Endothelial cell of umbilical vein (primary cell): Measurements from ENCODE around the gene UST. TPM values are rescaled to one million over a fixed set of nuclear protein-coding genes. Genes with fewer than 3 reads are reported as not detected.

ENCODE experiments used
- BruUV-seq: library from RNA; stranded (reverse); fragments of 400-500 nt; replicated peaks from 2 replicates; lab custom pipeline; 2021; lab: Mats Ljungman, UMichigan
- CTCF ChIA-PET: fragments of 300-600, 350-600 bp; sonication (Branson Sonifier 250); formaldehyde crosslinking; loops from one replicate; lab custom pipeline; 2021; ENCODE audit warnings: antibody characterized with exemption, inconsistent platforms; lab: Charles Lee
- POLR2A ChIA-PET: fragments of 300-600, 350-600 bp; sonication (Branson Sonifier 250); formaldehyde crosslinking; loops from one replicate; lab custom pipeline; 2021; ENCODE audit warnings: antibody characterized with exemption, inconsistent platforms; lab: Charles Lee
- DNase-seq: peaks from one replicate; pipeline ENCODE4 v3.0.0-alpha.2; 2011; ENCODE audit warnings: low read depth, low spot score
- FAIRE-seq: peaks from 2 replicates; lab custom pipeline; 2011; peaks lifted over from hg19 to GRCh38; lab: Jason Lieb, UNC
- H2AFZ ChIP-seq: 2 replicates; pipeline ENCODE4 v1.6.0; 2012; ENCODE audit warnings: low read depth, low read length, control low read depth, inconsistent platforms
- H3K27ac ChIP-seq: 2 replicates; pipeline ENCODE4 v1.5.1; 2011; ENCODE audit warnings: low read depth, mild to moderate bottlenecking, control low read depth, low read length, moderate library complexity; ENCODE audit not compliant: insufficient read depth
- H3K27me3 ChIP-seq, 2 experiments: 2 replicates each; pipeline versions ENCODE4 v1.6.0 to v1.6.1; 2011; ENCODE audit warnings: low read length in 2 of 2, mixed read lengths in 1 of 2; ENCODE audit not compliant: control insufficient read depth in 2 of 2, insufficient read depth in 2 of 2
- H3K36me3 ChIP-seq, 2 experiments: 2 replicates in 1 of 2; 3 replicates in 1 of 2; pipeline ENCODE4 v1.5.1; 2011; ENCODE audit warnings: low read length in 2 of 2, mild to moderate bottlenecking in 1 of 2, moderate library complexity in 1 of 2; ENCODE audit not compliant: control insufficient read depth in 2 of 2, insufficient read depth in 2 of 2; ENCODE audit errors: extremely low read depth in 1 of 2
- H3K4me1 ChIP-seq: 3 replicates; pipeline ENCODE4 v1.5.1; 2011; ENCODE audit warnings: mild to moderate bottlenecking, low read length; ENCODE audit not compliant: control insufficient read depth, insufficient read depth; ENCODE audit errors: extremely low read depth
- H3K4me2 ChIP-seq: 2 replicates; pipeline ENCODE4 v1.6.1; 2011; ENCODE audit warnings: low read length, control low read depth, mixed read lengths; ENCODE audit not compliant: insufficient read depth
- H3K4me3 ChIP-seq, 3 experiments: fragments of 200-600 bp in 1 of 3; sonication (generic), shearing (Covaris generic) in 1 of 3; replicated peaks in 1 of 3; 2 replicates each; pipeline ENCODE4 v1.5.1; 2011 to 2016; ENCODE audit warnings: control low read depth in 3 of 3, low read length in 3 of 3, mild to moderate bottlenecking in 2 of 3, inconsistent platforms in 1 of 3, low read depth in 1 of 3, moderate library complexity in 1 of 3; ENCODE audit not compliant: insufficient read depth in 1 of 3
- H3K79me2 ChIP-seq: 2 replicates; pipeline ENCODE4 v1.6.0; 2012; ENCODE audit warnings: low read length, inconsistent platforms; ENCODE audit not compliant: control insufficient read depth, insufficient read depth
- H3K9ac ChIP-seq: replicated peaks from 2 replicates; pipeline ENCODE3; 2011; ENCODE audit warnings: low read length, control low read depth; ENCODE audit not compliant: insufficient read depth; ENCODE audit errors: extremely low read depth
- H3K9me1 ChIP-seq: replicated peaks from 3 replicates; pipeline ENCODE4 v1.6.0; 2011; ENCODE audit warnings: mild to moderate bottlenecking, low read length; ENCODE audit not compliant: control insufficient read depth, insufficient read depth; ENCODE audit errors: extremely low read depth
- H3K9me3 ChIP-seq: replicated peaks from 2 replicates; pipeline ENCODE4 v1.5.1; 2012; ENCODE audit warnings: low read length, inconsistent platforms; ENCODE audit not compliant: control insufficient read depth, insufficient read depth
- H4K20me1 ChIP-seq: replicated peaks from 2 replicates; pipeline ENCODE3; 2011; ENCODE audit warnings: mild to moderate bottlenecking, low read length; ENCODE audit not compliant: control insufficient read depth, insufficient read depth; ENCODE audit errors: extremely low read depth
- EZH2 ChIP-seq: IDR thresholded peaks from 2 replicates; pipeline ENCODE4 v1.6.1; 2012; ENCODE audit warnings: borderline replicate concordance, low read depth, mild to moderate bottlenecking, moderate library complexity, low read length, inconsistent platforms; ENCODE audit not compliant: severe bottlenecking
- FOS ChIP-seq: IDR thresholded peaks from 2 replicates; pipeline ENCODE4 v1.6.1; 2011; ENCODE audit warnings: mild to moderate bottlenecking, low read length, moderate library complexity, borderline replicate concordance; ENCODE audit not compliant: insufficient read depth
- GATA2 ChIP-seq: IDR thresholded peaks from 2 replicates; pipeline ENCODE4 v1.7.0; 2011; ENCODE audit warnings: low read depth, mild to moderate bottlenecking, moderate library complexity, mixed read lengths, low read length; ENCODE audit not compliant: insufficient read length, insufficient read depth
- JUN ChIP-seq: IDR thresholded peaks from 2 replicates; pipeline ENCODE4 v1.6.1; 2011; ENCODE audit warnings: borderline replicate concordance, low read depth; ENCODE audit not compliant: insufficient read length, insufficient read depth
- MAX ChIP-seq: IDR thresholded peaks from 2 replicates; pipeline ENCODE4 v1.6.1; 2011; ENCODE audit not compliant: insufficient read depth, insufficient read length
- MYC ChIP-seq: IDR thresholded peaks from one replicate; pipeline ENCODE4 v1.6.1; 2011; ENCODE audit warnings: mild to moderate bottlenecking, low read depth, low read length
- POLR2A ChIP-seq: IDR thresholded peaks from 2 replicates; pipeline ENCODE4 v1.6.1; 2012; ENCODE audit warnings: low read depth, mild to moderate bottlenecking, control low read depth, low read length
- POLR2AphosphoS5 ChIP-seq: IDR thresholded peaks from 2 replicates; pipeline ENCODE4 v1.6.1; 2012; ENCODE audit warnings: low read depth, mild to moderate bottlenecking, control low read depth, low read length, moderate library complexity; ENCODE audit not compliant: insufficient read depth
- dilution Hi-C: fragments of 300-500 bp; cut with MboI; formaldehyde crosslinking; loops from one replicate; pipeline ENCODE4 v1.15.0; 2019; ENCODE audit warnings: low sequenced_read_pairs; ENCODE audit not compliant: extremely low pct_ligation_motif_present
- intact Hi-C: fragments of 100-400 bp; cut with micrococcal nuclease; formaldehyde crosslinking; loops from one replicate; pipeline ENCODE4 v1.10.0; 2022
- polyA plus RNA-seq, 4 experiments: library from polyadenylated mRNA; depleted of rRNA in 3 of 4; stranded (reverse) in 3 of 4; unstranded in 1 of 4; fragments of >200 nt; gene quantifications; 2 replicates each; pipeline versions ENCODE4 v1.2.1 to v1.2.3, GENCODE V29; 2011 to 2012; ENCODE audit warnings: missing spikeins in 1 of 4
- total RNA-seq: library from RNA; stranded (reverse); gene quantifications from 2 replicates; pipeline ENCODE4 v1.2.3, GENCODE V29; 2021
- TF ChIP-seq, protein P1 (sequence below), 2 donors: IDR thresholded peaks; 1 replicate in 1 of 2; 2 replicates in 1 of 2; pipeline ENCODE4 v1.5.1; 2011; ENCODE audit warnings: low read length in 2 of 2, mild to moderate bottlenecking in 2 of 2, moderate library complexity in 2 of 2, control low read depth in 1 of 2, inconsistent platforms in 1 of 2, low read depth in 1 of 2; ENCODE audit not compliant: insufficient read depth in 1 of 2; ENCODE audit errors: extremely low read depth in 1 of 2

UST gene
- total and polyA plus RNA-seq, 2 donors (not counting 3 experiments of a cell fraction or from before 2014, with no cell fraction given) = 0.26 to 0.84 TPM

- Histone ChIP-seq H3K27ac (no peak overlapping the region), H3K4me1 (no peaks in the 10 kb centered on the region), H3K9me1 (no peaks in the 10 kb centered on the region), H3K79me2 (no peaks in the 10 kb centered on the region), H3K4me3 (no peak overlapping the region), H3K9me3 (no peaks in the 10 kb centered on the region), H4K20me1 (no peaks in the 10 kb centered on the region), H2AFZ (no peak overlapping the region), H3K36me3 (no peaks in the 10 kb centered on the region), H3K27me3 (no peaks in the 10 kb centered on the region), H3K4me2 (no peak overlapping the region), H3K9ac (no peak overlapping the region)
- no TSS peak for BruUV-seq
- TF ChIP-seq MAX = no peak
- no peak for TF ChIP-seq EZH2
- TF ChIP-seq GATA2 = no peak
- TF ChIP-seq POLR2A = no peak
- no peak for TF ChIP-seq FOS
- TF ChIP-seq, protein P1, sequence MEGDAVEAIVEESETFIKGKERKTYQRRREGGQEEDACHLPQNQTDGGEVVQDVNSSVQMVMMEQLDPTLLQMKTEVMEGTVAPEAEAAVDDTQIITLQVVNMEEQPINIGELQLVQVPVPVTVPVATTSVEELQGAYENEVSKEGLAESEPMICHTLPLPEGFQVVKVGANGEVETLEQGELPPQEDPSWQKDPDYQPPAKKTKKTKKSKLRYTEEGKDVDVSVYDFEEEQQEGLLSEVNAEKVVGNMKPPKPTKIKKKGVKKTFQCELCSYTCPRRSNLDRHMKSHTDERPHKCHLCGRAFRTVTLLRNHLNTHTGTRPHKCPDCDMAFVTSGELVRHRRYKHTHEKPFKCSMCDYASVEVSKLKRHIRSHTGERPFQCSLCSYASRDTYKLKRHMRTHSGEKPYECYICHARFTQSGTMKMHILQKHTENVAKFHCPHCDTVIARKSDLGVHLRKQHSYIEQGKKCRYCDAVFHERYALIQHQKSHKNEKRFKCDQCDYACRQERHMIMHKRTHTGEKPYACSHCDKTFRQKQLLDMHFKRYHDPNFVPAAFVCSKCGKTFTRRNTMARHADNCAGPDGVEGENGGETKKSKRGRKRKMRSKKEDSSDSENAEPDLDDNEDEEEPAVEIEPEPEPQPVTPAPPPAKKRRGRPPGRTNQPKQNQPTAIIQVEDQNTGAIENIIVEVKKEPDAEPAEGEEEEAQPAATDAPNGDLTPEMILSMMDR (IDR thresholded peaks at IDR 0.05; ENCODE audit: extremely low read depth in 1 of 2, insufficient read depth in 1 of 2, low read depth in 1 of 2, low read length in 2 of 2) = no peak
- TF ChIP-seq MYC = no peak
- no peak for TF ChIP-seq POLR2AphosphoS5
- TF ChIP-seq JUN = no peak
- FAIRE-seq (no peak), DNase-seq (no peak)
- intact Hi-C loops (no loop called here), dilution Hi-C loops (no loop called here)
- POLR2A ChIA-PET = no interaction called here
- CTCF ChIA-PET = interaction anchor here (0.7 kb wide), 1 partner anchor 573 kb away, joined by 3 read pairs; no protein-coding TSS in a partner anchor
Measured at GRCh38 chr6:148827416-148828045, 80.7 kb downstream of the UST start.
